H1 (cell line): ENCODE data around the gene MRPS35. TPM values are rescaled to one million over a fixed set of nuclear protein-coding genes. Genes with fewer than 3 reads are reported as not detected.

ENCODE experiments used
- CHD2 ChIP-seq: IDR thresholded peaks from 2 replicates; pipeline ENCODE4 v1.6.1; 2012; ENCODE audit warnings: low read length, improper control_type of control experiment
- RNF2 ChIP-seq: fragments of 200-900, 300-1000 bp; sonication (generic); IDR thresholded peaks from 2 replicates; pipeline ENCODE4 v1.7.1; 2016; ENCODE audit warnings: borderline replicate concordance, low read depth, mild to moderate bottlenecking, antibody characterized with exemption, low read length; ENCODE audit not compliant: poor library complexity, severe bottlenecking; ENCODE audit errors: missing control alignments
- SIN3A ChIP-seq, 2 experiments: IDR thresholded peaks in 1 of 2; conservative IDR thresholded peaks in 1 of 2; 2 replicates each; pipeline ENCODE4 v1.6.1; 2011 to 2012; ENCODE audit warnings: low read length in 2 of 2, improper control_type of control experiment in 1 of 2, low read depth in 1 of 2, mild to moderate bottlenecking in 1 of 2
- polyA plus RNA-seq, 7 experiments: library from polyadenylated mRNA; depleted of rRNA in 3 of 7; stranded (reverse) in 5 of 7; unstranded in 2 of 7; fragments of >200 nt in 5 of 7; fragments of 200-250 nt in 2 of 7; gene quantifications; 1 replicate in 5 of 7; 2 replicates in 1 of 7; 4 replicates in 1 of 7; pipeline versions ENCODE4 v1.2.1 to v1.2.3, GENCODE V29; 2011 to 2013; ENCODE audit warnings: missing spikeins in 2 of 7, mixed read lengths in 2 of 7
- total RNA-seq: library from RNA; stranded (reverse); fragmentation: NEBNext Ultra II Directional; extraction: Animal tissue kit (Norgen Biotek cat#: 25700); gene quantifications from 2 replicates; pipeline ENCODE4 v1.2.1, GENCODE V29; 2021

MRPS35 gene
- total and polyA plus RNA-seq, 2 of the 8 experiments (the other 6 are each of a cell fraction or from before 2014, with no cell fraction given) = 26.8 to 47.9 TPM

GRCh38 chr12:27778206-27778605 lies 67.6 kb downstream of the MRPS35 start (continued):
- TF ChIP-seq SIN3A (conservative IDR thresholded peaks at IDR 0.05 in 1 of 2, IDR thresholded peaks at IDR 0.05 in 1 of 2; ENCODE audit: low read depth in 1 of 2, low read length in 2 of 2) (no peak), RNF2 (no peak), CHD2 (no peak)
